DOHH2 (cell line): ENCODE results near the gene CCDC34.

Experiments
- H3F3A ChIP-seq: fragments of 200-600 bp; sonication (generic), shearing (Covaris generic); 2 replicates; pipeline ENCODE4 v1.6.0; 2016; ENCODE audit warnings: antibody characterized with exemption, mild to moderate bottlenecking; ENCODE audit not compliant: control insufficient read depth, insufficient read depth
- H3K27ac ChIP-seq: fragments of 200-600 bp; sonication (generic); 2 replicates; pipeline ENCODE4 v1.5.1; 2014; ENCODE audit warnings: low read depth, mild to moderate bottlenecking, low read length, moderate library complexity
- H3K27me3 ChIP-seq: fragments of 200-600 bp; sonication (generic); 2 replicates; pipeline ENCODE4 v1.6.1; 2014; ENCODE audit warnings: mild to moderate bottlenecking, low read length, mixed read lengths; ENCODE audit not compliant: control insufficient read depth
- H3K36me3 ChIP-seq: fragments of 200-600 bp; sonication (generic); 2 replicates; pipeline ENCODE4 v1.6.1; 2014; ENCODE audit warnings: mild to moderate bottlenecking, low read length, moderate library complexity, mixed read lengths; ENCODE audit not compliant: control insufficient read depth
- H3K4me1 ChIP-seq: fragments of 200-600 bp; sonication (generic); 2 replicates; pipeline ENCODE4 v1.6.1; 2014; ENCODE audit warnings: mild to moderate bottlenecking, low read length, mixed read lengths; ENCODE audit not compliant: control insufficient read depth
- H3K4me2 ChIP-seq: fragments of 200-600 bp; sonication (generic); 2 replicates; pipeline ENCODE4 v1.6.0; 2014; ENCODE audit warnings: mild to moderate bottlenecking, low read length, moderate library complexity
- H3K4me3 ChIP-seq: fragments of 200-600 bp; sonication (generic); 2 replicates; pipeline ENCODE4 v1.5.1; 2014; ENCODE audit warnings: mild to moderate bottlenecking, low read length, mixed read lengths
- H3K79me2 ChIP-seq: fragments of 200-600 bp; sonication (generic); 2 replicates; pipeline ENCODE4 v1.6.1; 2014; ENCODE audit warnings: mild to moderate bottlenecking, low read length, mixed read lengths; ENCODE audit not compliant: control insufficient read depth
- H3K9me2 ChIP-seq: fragments of 200-600 bp; sonication (generic); replicated peaks from 2 replicates; pipeline ENCODE4 v1.6.1; 2014; ENCODE audit warnings: mild to moderate bottlenecking, low read length, mixed read lengths; ENCODE audit not compliant: control insufficient read depth
- H3K9me3 ChIP-seq: fragments of 200-600 bp; sonication (generic); 2 replicates; pipeline ENCODE4 v1.6.1; 2014; ENCODE audit warnings: antibody characterized with exemption, low read length, mixed read lengths; ENCODE audit not compliant: control insufficient read depth, insufficient read depth
- H4K20me1 ChIP-seq: fragments of 200-600 bp; sonication (generic); 2 replicates; pipeline ENCODE4 v1.6.0; 2014; ENCODE audit warnings: low read depth, mild to moderate bottlenecking, antibody characterized with exemption, low read length, moderate library complexity; ENCODE audit not compliant: control insufficient read depth, insufficient read depth
- CTCF ChIP-seq: fragments of 200-600 bp; sonication (generic); IDR thresholded peaks from one replicate; pipeline ENCODE4 v1.5.1; 2014; ENCODE audit warnings: antibody characterized with exemption, mild to moderate bottlenecking, low read depth, low read length; ENCODE audit not compliant: poor library complexity, severe bottlenecking
- EZH2phosphoT487 ChIP-seq: fragments of 200-600 bp; sonication (generic); IDR thresholded peaks from 2 replicates; pipeline ENCODE4 v1.6.1; 2017; ENCODE audit warnings: borderline replicate concordance, mild to moderate bottlenecking, antibody characterized with exemption, low read length, moderate library complexity, mixed read lengths

The CCDC34 gene

GRCh38 chr11:27362749-27363575 is at the start of gene CCDC34:
Gene CCDC34 (minus strand): TSS chr11:27363215. CDS start chr11:27363194, 21 bp downstream.
- H3K9me2 ChIP-seq, result no peaks in the 10 kb centered on the region
- H4K20me1 ChIP-seq, result no peaks in the 10 kb centered on the region
- TF ChIP-seq EZH2phosphoT487 (no peak), CTCF (no peak)
- H3K36me3 ChIP-seq, result no peaks in the 10 kb centered on the region; the same call in 1 of the 2 replicates
- peaks cover 38% of the 10 kb centered on the region for H3K79me2 ChIP-seq
- H3K4me2 ChIP-seq, result peak within 1 kb of the TSS; percentile 92
- peak within 1 kb of the TSS; percentile 91 for H3K4me3 ChIP-seq
- peak within 1 kb of the TSS; percentile 24; the same call in 1 of the 2 replicates for H3K27ac ChIP-seq
- H3K4me1 ChIP-seq, result peaks cover 23% of the 10 kb centered on the region
- no peaks in the 10 kb centered on the region for H3K27me3 ChIP-seq
- no peaks in the 10 kb centered on the region for H3K9me3 ChIP-seq
- H3F3A ChIP-seq, result no peaks in the 10 kb centered on the region

GRCh38 chr11:27412192-27412691 is 49.2 kb upstream of the CCDC34 start:
- Histone ChIP-seq H3K9me3 (no peaks in the 10 kb centered on the region), H3K4me3 (no peak overlapping the region), H3K4me2 (no peak overlapping the region), H3F3A (no peaks in the 10 kb centered on the region), H3K79me2 (no peaks in the 10 kb centered on the region), H3K27ac (no peak overlapping the region), H3K36me3 (no peaks in the 10 kb centered on the region), H3K27me3 (no peaks in the 10 kb centered on the region), H3K9me2 (no peaks in the 10 kb centered on the region), H4K20me1 (no peaks in the 10 kb centered on the region), H3K4me1 (no peaks in the 10 kb centered on the region)
- TF ChIP-seq CTCF (no peak), EZH2phosphoT487 (no peak)

GRCh38 chr11:27411328-27411727 is 48.3 kb upstream of the CCDC34 start:
- no peaks in the 10 kb centered on the region for H3K9me3 ChIP-seq
- H3K4me2 ChIP-seq, result no peak overlapping the region
- H3K79me2 ChIP-seq, result no peaks in the 10 kb centered on the region
- no peaks in the 10 kb centered on the region for H4K20me1 ChIP-seq
- H3K36me3 ChIP-seq, result no peaks in the 10 kb centered on the region
- no peaks in the 10 kb centered on the region for H3K9me2 ChIP-seq
- TF ChIP-seq EZH2phosphoT487 (no peak), CTCF (no peak)
- no peaks in the 10 kb centered on the region for H3K4me1 ChIP-seq
- H3K4me3 ChIP-seq, result no peak overlapping the region
- H3F3A ChIP-seq, result no peaks in the 10 kb centered on the region
- no peaks in the 10 kb centered on the region for H3K27me3 ChIP-seq
- H3K27ac ChIP-seq, result no peak overlapping the region
